Measurements from ENCODE around the gene TTLL13. TPM values are rescaled to one million over a fixed set of nuclear protein-coding genes. Genes with fewer than 3 reads are reported as not detected.
"Not testable (repeated sequence)": the region's sequence is repeated elsewhere in the genome, so short reads cannot be mapped to it uniquely, and the experiment has no call there.

The TTLL13 gene
- total RNA-seq, 1 donor from 2014 or later: not detected

GRCh38 chr15:90291679-90292356, 42.5 kb downstream of the TTLL13 start:
- Mint-ChIP-seq H3K4me3 (ENCODE audit: unreplicated experiment) (no peak overlapping the region), H3K9me3 (ENCODE audit: unreplicated experiment) (no peaks in the 10 kb centered on the region), H3K27ac (ENCODE audit: unreplicated experiment) (no peak overlapping the region), H3K27me3 (ENCODE audit: low read depth, unreplicated experiment) (no peaks in the 10 kb centered on the region), H3K36me3 (ENCODE audit: low read depth, unreplicated experiment) (no peaks in the 10 kb centered on the region), H3K4me1 (ENCODE audit: low read depth, unreplicated experiment) (no peaks in the 10 kb centered on the region)
- H3K36me3 ChIP-seq (ENCODE audit: insufficient read depth, low read length): no peaks in the 10 kb centered on the region
- H3K79me2 ChIP-seq (ENCODE audit: insufficient read depth, low read length): no peaks in the 10 kb centered on the region
- no peak for FAIRE-seq
- no peaks in the 10 kb centered on the region for H3K27me3 ChIP-seq (ENCODE audit: insufficient read depth, low read length)
- no peaks in the 10 kb centered on the region for H3K9me3 ChIP-seq (ENCODE audit: insufficient read depth, low read depth, low read length)
- peaks cover 2% of the 10 kb centered on the region for H3K4me1 ChIP-seq (ENCODE audit: insufficient read depth, low read length)
- no peak overlapping the region for H2AFZ ChIP-seq (ENCODE audit: low read depth, low read length)
- H3K9ac ChIP-seq (ENCODE audit: low read length): no peak overlapping the region
- no peak for DNase-seq (ENCODE audit: low read depth)
- H3K27ac ChIP-seq (ENCODE audit: low read depth, low read length): no peak overlapping the region
- H3K4me3 ChIP-seq (ENCODE audit: insufficient read depth, low read depth, low read length): no peak overlapping the region
- TF ChIP-seq EZH2 (IDR thresholded peaks at IDR 0.05; ENCODE audit: insufficient read depth, low read length): no peak
- TF ChIP-seq CTCF (IDR thresholded peaks at IDR 0.05; ENCODE audit: insufficient read depth, low read depth, low read length): no peak
- H4K20me1 ChIP-seq (ENCODE audit: insufficient read depth, low read length): no peaks in the 10 kb centered on the region
- no peak overlapping the region for H3K4me2 ChIP-seq (ENCODE audit: low read length)

DNA sequence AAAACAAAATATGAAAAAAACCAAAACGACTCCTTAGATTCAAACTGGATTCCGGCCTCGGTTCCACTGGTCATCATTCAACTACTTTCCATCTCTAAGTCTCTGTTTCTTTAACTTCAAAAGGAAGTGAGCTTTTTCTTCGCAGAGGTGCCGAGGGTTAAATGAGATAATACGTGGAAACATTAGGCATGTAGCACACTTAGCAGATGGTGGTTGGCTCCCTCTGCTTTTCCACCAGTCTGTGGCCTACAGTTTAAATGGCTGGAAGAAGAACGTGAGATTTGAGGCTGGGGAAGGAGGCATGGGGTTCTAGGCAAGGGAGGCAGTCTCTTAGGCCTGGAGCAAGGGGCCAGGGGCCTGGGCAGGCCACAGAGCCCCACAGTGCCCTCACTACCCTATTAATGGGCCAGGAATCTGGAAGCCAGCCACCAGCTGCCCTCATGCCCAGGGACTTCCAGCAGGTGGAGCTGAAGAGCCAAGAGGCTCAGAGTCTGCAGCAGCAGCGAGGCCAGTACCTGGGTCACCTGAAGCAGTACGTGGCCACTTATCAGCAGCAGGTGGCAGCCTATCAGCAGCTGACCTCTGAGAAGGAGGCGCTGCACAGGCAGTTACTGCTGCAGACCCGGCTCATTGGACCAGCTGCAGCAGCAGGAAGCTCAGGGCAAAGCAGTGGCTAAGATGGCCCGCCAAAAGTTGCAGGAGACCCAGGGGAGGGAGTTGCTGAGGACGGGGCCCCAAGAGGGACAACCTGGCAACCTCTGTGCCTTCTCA, 43.9 kb downstream of the TTLL13 start:
- H3K4me3 Mint-ChIP-seq (ENCODE audit: unreplicated experiment); H3K27me3 ChIP-seq (ENCODE audit: insufficient read depth, low read length); DNase-seq (ENCODE audit: low read depth); H4K20me1 ChIP-seq (ENCODE audit: insufficient read depth, low read length); H3K27ac ChIP-seq (ENCODE audit: low read depth, low read length); H3K27ac Mint-ChIP-seq (ENCODE audit: unreplicated experiment); H2AFZ ChIP-seq (ENCODE audit: low read depth, low read length); H3K4me1 Mint-ChIP-seq (ENCODE audit: low read depth, unreplicated experiment); H3K9ac ChIP-seq (ENCODE audit: low read length); H3K36me3 Mint-ChIP-seq (ENCODE audit: low read depth, unreplicated experiment); H3K4me3 ChIP-seq (ENCODE audit: insufficient read depth, low read depth, low read length); FAIRE-seq; H3K27me3 Mint-ChIP-seq (ENCODE audit: low read depth, unreplicated experiment); H3K9me3 ChIP-seq (ENCODE audit: insufficient read depth, low read depth, low read length); H3K36me3 ChIP-seq (ENCODE audit: insufficient read depth, low read length); H3K4me1 ChIP-seq (ENCODE audit: insufficient read depth, low read length); H3K79me2 ChIP-seq (ENCODE audit: insufficient read depth, low read length); H3K9me3 Mint-ChIP-seq (ENCODE audit: unreplicated experiment); H3K4me2 ChIP-seq (ENCODE audit: low read length): not testable (repeated sequence)
- peak; percentile 61 for TF ChIP-seq CTCF (IDR thresholded peaks at IDR 0.05; ENCODE audit: insufficient read depth, low read depth, low read length)

DNA sequence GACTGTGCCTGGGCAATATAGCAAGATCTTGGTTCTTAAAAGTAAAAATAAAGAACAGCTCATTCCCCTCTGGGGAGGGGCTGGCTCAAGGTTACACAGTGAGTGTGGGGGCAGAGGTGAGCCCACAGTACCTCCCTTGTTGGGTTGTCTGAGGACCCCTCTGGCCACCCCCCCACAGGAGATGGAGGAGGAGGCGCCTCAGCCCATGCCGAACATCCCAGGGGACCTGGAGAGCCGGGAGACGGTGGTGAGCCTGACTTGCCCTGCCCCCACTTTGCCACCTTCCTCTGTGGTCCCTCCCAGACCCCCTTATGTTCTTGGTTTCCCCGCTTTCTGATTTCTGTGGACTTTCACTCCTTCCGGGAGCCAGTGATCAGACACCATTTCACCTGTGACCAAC, 44.8 kb downstream of the TTLL13 start:
- Histone ChIP-seq H3K4me1 (ENCODE audit: insufficient read depth, low read length) (peaks cover 2% of the 10 kb centered on the region), H4K20me1 (ENCODE audit: insufficient read depth, low read length) (no peaks in the 10 kb centered on the region), H2AFZ (ENCODE audit: low read depth, low read length) (no peak overlapping the region), H3K9me3 (ENCODE audit: insufficient read depth, low read depth, low read length) (no peaks in the 10 kb centered on the region), H3K36me3 (ENCODE audit: insufficient read depth, low read length) (no peaks in the 10 kb centered on the region), H3K4me3 (ENCODE audit: insufficient read depth, low read depth, low read length) (no peak overlapping the region), H3K9ac (ENCODE audit: low read length) (no peak overlapping the region), H3K27me3 (ENCODE audit: insufficient read depth, low read length) (no peaks in the 10 kb centered on the region), H3K27ac (ENCODE audit: low read depth, low read length) (no peak overlapping the region), H3K4me2 (ENCODE audit: low read length) (no peak overlapping the region), H3K79me2 (ENCODE audit: insufficient read depth, low read length) (no peaks in the 10 kb centered on the region)
- TF ChIP-seq EZH2 (IDR thresholded peaks at IDR 0.05; ENCODE audit: insufficient read depth, low read length) (no peak), CTCF (IDR thresholded peaks at IDR 0.05; ENCODE audit: insufficient read depth, low read depth, low read length) (no peak)
- H3K27me3 Mint-ChIP-seq (ENCODE audit: low read depth, unreplicated experiment): no peaks in the 10 kb centered on the region
- H3K4me3 Mint-ChIP-seq (ENCODE audit: unreplicated experiment): no peak overlapping the region
- no peaks in the 10 kb centered on the region for H3K9me3 Mint-ChIP-seq (ENCODE audit: unreplicated experiment)
- H3K4me1 Mint-ChIP-seq (ENCODE audit: low read depth, unreplicated experiment): no peaks in the 10 kb centered on the region
- no peak for FAIRE-seq
- DNase-seq (ENCODE audit: low read depth): no peak
- peak overlapping the region; percentile 62 for H3K27ac Mint-ChIP-seq (ENCODE audit: unreplicated experiment)
- no peaks in the 10 kb centered on the region for H3K36me3 Mint-ChIP-seq (ENCODE audit: low read depth, unreplicated experiment)

All from astrocyte (in vitro differentiated cells and primary cell).